HepG2 (cell line): ENCODE results near the gene VPS18. TPM values are rescaled to one million over a fixed set of nuclear protein-coding genes. Genes with fewer than 3 reads are reported as not detected.

Experiments used
- AHR ChIP-seq: IDR thresholded peaks from 2 replicates; pipeline ENCODE4 v1.6.1; 2018; ENCODE audit warnings: missing genetic modification reagents, missing compliant biosample characterization
- ATAD3A ChIP-seq: sonication (generic); formaldehyde crosslinking; IDR thresholded peaks from 2 replicates; pipeline ENCODE4 v1.4.0; 2020; ENCODE audit warnings: missing genetic modification reagents
- BCL6 ChIP-seq: IDR thresholded peaks from 2 replicates; pipeline ENCODE4 v1.6.1; 2016; ENCODE audit warnings: missing genetic modification reagents, missing compliant biosample characterization
- CREBL2 ChIP-seq: sonication (generic); formaldehyde crosslinking; IDR thresholded peaks from 2 replicates; pipeline ENCODE4 v1.8.1; 2023; ENCODE audit warnings: missing genetic modification reagents, mild to moderate bottlenecking, borderline replicate concordance
- DRAP1 ChIP-seq: IDR thresholded peaks from 2 replicates; pipeline ENCODE4 v1.6.1; 2016; ENCODE audit warnings: missing genetic modification reagents, missing compliant biosample characterization
- E2F2 ChIP-seq: sonication (generic); formaldehyde crosslinking; IDR thresholded peaks from 2 replicates; pipeline ENCODE4 v1.4.0; 2020; ENCODE audit warnings: missing genetic modification reagents, borderline replicate concordance
- FOXJ3 ChIP-seq: sonication (generic); formaldehyde crosslinking; IDR thresholded peaks from 2 replicates; pipeline ENCODE4 v1.4.0; 2020; ENCODE audit warnings: missing genetic modification reagents, mild to moderate bottlenecking, borderline replicate concordance
- HNF4G ChIP-seq, 2 experiments: sonication (generic) in 1 of 2; formaldehyde crosslinking in 1 of 2; IDR thresholded peaks; 2 replicates each; pipeline versions ENCODE4 v1.4.0 to v1.6.1; 2011 to 2020; ENCODE audit warnings: borderline replicate concordance in 2 of 2, low read depth in 2 of 2, mild to moderate bottlenecking in 2 of 2, low read length in 1 of 2, missing genetic modification reagents in 1 of 2, moderate library complexity in 1 of 2
- HNRNPLL ChIP-seq: fragments of 200-400 bp; formaldehyde crosslinking; IDR thresholded peaks from 2 replicates; pipeline ENCODE4 v1.6.1; 2017; ENCODE audit warnings: mild to moderate bottlenecking, low read depth, low read length; ENCODE audit not compliant: poor library complexity, severe bottlenecking
- HOXA5 ChIP-seq: sonication (generic); formaldehyde crosslinking; IDR thresholded peaks from 2 replicates; pipeline ENCODE4 v1.4.0; 2020; ENCODE audit warnings: missing genetic modification reagents
- MAFK ChIP-seq, 2 experiments: IDR thresholded peaks in 1 of 2; conservative IDR thresholded peaks in 1 of 2; 2 replicates each; pipeline ENCODE4 v1.6.1; 2011; ENCODE audit warnings: improper control_type of control experiment in 2 of 2, low read length in 2 of 2
- MED13 ChIP-seq: sonication (generic); formaldehyde crosslinking; IDR thresholded peaks from 2 replicates; pipeline ENCODE4 v1.5.0; 2020; ENCODE audit warnings: missing genetic modification reagents
- REXO4 ChIP-seq: sonication (generic); formaldehyde crosslinking; IDR thresholded peaks from 2 replicates; pipeline ENCODE4 v1.8.0; 2022; ENCODE audit warnings: missing genetic modification reagents, mild to moderate bottlenecking, borderline replicate concordance
- SMC3 ChIP-seq: IDR thresholded peaks from 2 replicates; pipeline ENCODE4 v1.6.1; 2011; ENCODE audit warnings: low read length, improper control_type of control experiment
- TCF12 ChIP-seq, 2 experiments: fragments of 450-650 bp in 1 of 2; sonication (generic) in 1 of 2; formaldehyde crosslinking in 1 of 2; IDR thresholded peaks; 2 replicates each; pipeline versions ENCODE4 v1.6.1 to v1.8.0; 2017 to 2022; ENCODE audit warnings: antibody characterized with exemption in 1 of 2, mild to moderate bottlenecking in 1 of 2, missing genetic modification reagents in 1 of 2, moderate library complexity in 1 of 2
- TRAFD1 ChIP-seq: sonication (generic); formaldehyde crosslinking; IDR thresholded peaks from 2 replicates; pipeline ENCODE4 v1.5.1; 2020; ENCODE audit warnings: missing genetic modification reagents, mild to moderate bottlenecking, borderline replicate concordance
- ZNF501 ChIP-seq: sonication (generic); formaldehyde crosslinking; IDR thresholded peaks from 2 replicates; pipeline ENCODE4 v1.5.1; 2020; ENCODE audit warnings: mild to moderate bottlenecking, moderate library complexity, missing genetic modification reagents
- ZNF646 ChIP-seq: sonication (generic); formaldehyde crosslinking; IDR thresholded peaks from 2 replicates; pipeline ENCODE4 v1.9.0; 2021; ENCODE audit warnings: mild to moderate bottlenecking, missing genetic modification reagents
- ZSCAN30 ChIP-seq: sonication (generic); formaldehyde crosslinking; IDR thresholded peaks from 2 replicates; pipeline ENCODE4 v1.5.0; 2020; ENCODE audit warnings: mild to moderate bottlenecking, missing genetic modification reagents
- polyA plus RNA-seq, 8 experiments: library from polyadenylated mRNA; depleted of rRNA in 3 of 8; stranded (reverse) in 7 of 8; unstranded in 1 of 8; fragments of >200 nt; fragmentation: Illumina TruSeq in 4 of 8; extraction: Trizol in 4 of 8; gene quantifications; 2 replicates each; pipeline versions ENCODE4 v1.2.1 to v1.2.3, GENCODE V29; 2011 to 2016; ENCODE audit warnings: low read depth in 4 of 8, missing spikeins in 1 of 8, mixed read lengths in 1 of 8; ENCODE audit not compliant: insufficient read depth in 1 of 8
- total RNA-seq, 5 experiments: library from RNA; depleted of rRNA; stranded (reverse); fragments of >200 nt; fragmentation: Illumina TruSeq; extraction: Trizol; gene quantifications; 2 replicates each; pipeline ENCODE4 v1.2.3, GENCODE V29; 2016; ENCODE audit warnings: low read depth in 1 of 5

The VPS18 gene
- total and polyA plus RNA-seq, 2 of the 13 experiments (the other 11 are each of a cell fraction or from before 2014, with no cell fraction given) = 5.8 to 17.0 TPM

- no peak for TF ChIP-seq TRAFD1 (CRISPR knock-in tag)
- no peak for TF ChIP-seq REXO4
- TF ChIP-seq MED13 (CRISPR knock-in tag) = no peak
- TF ChIP-seq HNF4G (IDR thresholded peaks at IDR 0.05; ENCODE audit: borderline replicate concordance, low read depth, low read length) = no peak
- no peak for TF ChIP-seq HNF4G (CRISPR knock-in tag; IDR thresholded peaks at IDR 0.05; ENCODE audit: borderline replicate concordance, low read depth)
- no peak for TF ChIP-seq DRAP1
- TF ChIP-seq CREBL2 (CRISPR knock-in tag) = no peak
- TF ChIP-seq MAFK (conservative IDR thresholded peaks at IDR 0.05 in 1 of 2, IDR thresholded peaks at IDR 0.05 in 1 of 2; ENCODE audit: low read length in 2 of 2) = no peak
- no peak for TF ChIP-seq E2F2 (CRISPR knock-in tag)
- no peak for TF ChIP-seq ZNF501 (CRISPR knock-in tag)
- TF ChIP-seq HNRNPLL = no peak
- no peak for TF ChIP-seq BCL6 (CRISPR knock-in tag)
- peak; percentile 51; the same call in 1 of the 2 replicates for TF ChIP-seq HOXA5 (CRISPR knock-in tag)
- TF ChIP-seq AHR (CRISPR knock-in tag) = no peak
- TF ChIP-seq SMC3 = peak; percentile 86
- TF ChIP-seq ZSCAN30 = no peak
- TF ChIP-seq TCF12 (IDR thresholded peaks at IDR 0.05) = no peak
- no peak for TF ChIP-seq TCF12 (CRISPR knock-in tag; IDR thresholded peaks at IDR 0.05)
- no peak for TF ChIP-seq ATAD3A (CRISPR knock-in tag)
- no peak for TF ChIP-seq ZNF646 (CRISPR knock-in tag)
- TF ChIP-seq FOXJ3 = no peak
Measured at GRCh38 chr15:40857601-40858341, 36.5 kb upstream of the VPS18 start (continued).
